ENCODE data around the gene CHL1.

The CHL1 gene

DNA sequence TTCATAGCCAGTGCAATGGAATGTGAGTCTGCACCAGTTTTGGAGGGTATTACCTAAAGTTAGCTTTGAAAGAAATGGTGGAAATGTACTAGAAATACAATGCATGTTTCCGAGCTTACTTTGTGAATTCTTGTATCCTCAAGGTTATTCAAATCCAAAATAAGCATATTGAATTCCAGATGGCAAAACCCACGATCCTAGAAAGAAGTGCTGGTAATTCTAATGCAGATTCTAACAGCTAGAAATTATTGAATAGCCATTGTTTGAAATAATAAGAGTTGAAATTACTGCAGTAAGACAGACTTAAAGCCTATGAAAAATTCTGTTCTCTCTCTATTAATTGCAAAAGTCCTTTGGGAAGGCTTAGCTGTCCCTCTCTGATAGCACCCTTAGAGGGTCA, 258.4 kb downstream of the CHL1 start:
- H3K4me3 ChIP-seq (ENCODE audit: low read length): no peak overlapping the region
- H3K4me1 ChIP-seq (ENCODE audit: insufficient read depth, low read length): peaks cover 24% of the 10 kb centered on the region; the same call in 1 of the 2 replicates
- no peak overlapping the region for H3K9ac ChIP-seq (ENCODE audit: low read depth, low read length)
- no peaks in the 10 kb centered on the region for H3K27me3 ChIP-seq (ENCODE audit: insufficient read depth, low read length)
- no peaks in the 10 kb centered on the region for H3K9me3 ChIP-seq (ENCODE audit: insufficient read depth, low read depth, low read length)
- H3K27ac ChIP-seq (ENCODE audit: low read length): no peak overlapping the region
- no peaks in the 10 kb centered on the region for H3K36me3 ChIP-seq (ENCODE audit: insufficient read depth, low read depth, low read length)

DNA sequence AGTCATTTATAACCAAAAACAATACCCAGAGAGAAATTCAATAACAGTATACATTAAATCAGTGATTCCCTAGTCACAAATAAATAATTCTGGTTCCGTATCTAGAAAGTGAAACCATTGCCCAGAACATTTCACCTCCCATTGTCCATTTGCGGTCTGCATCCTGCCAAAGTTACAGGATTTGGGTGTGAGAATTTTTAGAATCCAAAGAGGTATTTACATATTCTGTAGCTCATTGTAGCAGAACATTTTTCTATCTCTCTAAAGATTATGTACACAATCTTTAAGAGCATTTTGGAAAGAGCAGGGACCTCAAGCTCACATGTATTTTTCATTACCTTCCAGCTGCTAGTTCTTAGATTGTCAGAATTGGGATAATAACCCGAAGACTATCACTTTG, 261.6 kb downstream of the CHL1 start:
- no peak overlapping the region for H3K9ac ChIP-seq (ENCODE audit: low read depth, low read length)
- no peaks in the 10 kb centered on the region for H3K9me3 ChIP-seq (ENCODE audit: insufficient read depth, low read depth, low read length)
- no peak overlapping the region for H3K4me3 ChIP-seq (ENCODE audit: low read length)
- peaks cover 19% of the 10 kb centered on the region; the same call in 1 of the 2 replicates for H3K4me1 ChIP-seq (ENCODE audit: insufficient read depth, low read length)
- no peak overlapping the region for H3K27ac ChIP-seq (ENCODE audit: low read length)
- H3K36me3 ChIP-seq (ENCODE audit: insufficient read depth, low read depth, low read length): no peaks in the 10 kb centered on the region
- no peaks in the 10 kb centered on the region for H3K27me3 ChIP-seq (ENCODE audit: insufficient read depth, low read length)

DNA sequence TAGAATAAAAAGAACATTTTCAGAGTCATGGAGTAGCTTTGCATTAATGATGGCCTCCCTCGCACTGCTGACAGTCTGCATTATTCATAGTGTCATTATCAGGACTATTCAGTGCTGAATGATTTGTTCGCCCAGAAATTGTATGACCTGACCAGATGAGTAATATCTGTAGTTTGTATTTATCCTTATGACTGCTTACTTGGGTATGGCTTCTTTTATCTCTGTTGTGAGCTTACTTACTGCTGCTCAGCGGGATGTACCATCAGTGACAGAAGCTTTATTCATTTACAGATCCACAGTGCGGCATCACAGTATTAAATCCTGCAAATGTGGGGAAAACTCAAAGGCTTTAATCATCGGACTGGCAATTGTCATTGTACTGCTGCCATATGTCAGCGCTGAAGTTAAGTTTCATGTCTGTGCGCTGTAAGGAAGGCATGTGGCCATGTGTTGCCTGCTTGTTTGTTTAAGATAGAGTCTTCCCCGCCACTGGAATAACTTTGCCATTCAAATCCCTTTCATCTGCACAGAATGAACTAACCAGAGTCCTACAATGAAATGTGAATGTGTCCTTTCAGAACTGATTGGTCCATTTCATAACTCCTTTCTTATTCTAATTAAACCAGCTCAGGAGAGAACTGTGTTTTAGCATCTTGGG, 262.2 kb downstream of the CHL1 start:
- H3K9ac ChIP-seq (ENCODE audit: low read depth, low read length): no peak overlapping the region
- peaks cover 19% of the 10 kb centered on the region; the same call in 1 of the 2 replicates for H3K4me1 ChIP-seq (ENCODE audit: insufficient read depth, low read length)
- no peaks in the 10 kb centered on the region for H3K27me3 ChIP-seq (ENCODE audit: insufficient read depth, low read length)
- H3K4me3 ChIP-seq (ENCODE audit: low read length): no peak overlapping the region
- H3K9me3 ChIP-seq (ENCODE audit: insufficient read depth, low read depth, low read length): no peaks in the 10 kb centered on the region
- no peaks in the 10 kb centered on the region for H3K36me3 ChIP-seq (ENCODE audit: insufficient read depth, low read depth, low read length)
- no peak overlapping the region for H3K27ac ChIP-seq (ENCODE audit: low read length)

All from iPS-20b (cell line).